HepG2 (cell line): ENCODE measurements around the gene CARD19. TPM values are rescaled to one million over a fixed set of nuclear protein-coding genes. Genes with fewer than 3 reads are reported as not detected.

Experiments used
- GTF2F1 ChIP-seq: fragments of 150-350 bp; IDR thresholded peaks from 2 replicates; pipeline ENCODE4 v1.6.1; 2014; ENCODE audit warnings: low read length
- HMG20A ChIP-seq: IDR thresholded peaks from 2 replicates; pipeline ENCODE4 v1.6.1; 2016; ENCODE audit warnings: borderline replicate concordance
- KDM2A ChIP-seq: sonication (generic); formaldehyde crosslinking; IDR thresholded peaks from 2 replicates; pipeline ENCODE4 v1.4.0; 2020; ENCODE audit warnings: low read depth, missing genetic modification reagents, borderline replicate concordance
- MED13 ChIP-seq: sonication (generic); formaldehyde crosslinking; IDR thresholded peaks from 2 replicates; pipeline ENCODE4 v1.5.0; 2020; ENCODE audit warnings: missing genetic modification reagents
- MEIS1 ChIP-seq: sonication (generic); formaldehyde crosslinking; IDR thresholded peaks from 2 replicates; pipeline ENCODE4 v1.9.0; 2021; ENCODE audit warnings: mild to moderate bottlenecking, missing genetic modification reagents, moderate library complexity, borderline replicate concordance
- NBN ChIP-seq: fragments of 450-650 bp; conservative IDR thresholded peaks from 2 replicates; pipeline ENCODE4 v1.6.1; 2017
- RCOR2 ChIP-seq: IDR thresholded peaks from 2 replicates; pipeline ENCODE4 v1.6.1; 2016; ENCODE audit warnings: missing biosample characterization, missing genetic modification reagents
- SMC3 ChIP-seq: IDR thresholded peaks from 2 replicates; pipeline ENCODE4 v1.6.1; 2011; ENCODE audit warnings: low read length, improper control_type of control experiment
- TP53 ChIP-seq: sonication (generic); formaldehyde crosslinking; conservative IDR thresholded peaks from 2 replicates; pipeline ENCODE4 v1.4.0; 2020; ENCODE audit warnings: missing genetic modification reagents
- ZBTB38 ChIP-seq: sonication (generic); formaldehyde crosslinking; IDR thresholded peaks from 2 replicates; pipeline ENCODE4 v1.5.1; 2020; ENCODE audit warnings: mild to moderate bottlenecking, missing genetic modification reagents
- ZNF33B ChIP-seq: sonication (generic); formaldehyde crosslinking; IDR thresholded peaks from 2 replicates; pipeline ENCODE4 v1.5.1; 2020; ENCODE audit warnings: mild to moderate bottlenecking, missing genetic modification reagents
- ZNF589 ChIP-seq: sonication (generic); formaldehyde crosslinking; conservative IDR thresholded peaks from 2 replicates; pipeline ENCODE4 v1.8.0; 2022; ENCODE audit warnings: mild to moderate bottlenecking, moderate library complexity, missing genetic modification reagents
- ZNF761 ChIP-seq: sonication (generic); formaldehyde crosslinking; conservative IDR thresholded peaks from 2 replicates; pipeline ENCODE4 v1.4.0; 2020; ENCODE audit warnings: mild to moderate bottlenecking, missing genetic modification reagents
- polyA plus RNA-seq, 8 experiments: library from polyadenylated mRNA; depleted of rRNA in 3 of 8; stranded (reverse) in 7 of 8; unstranded in 1 of 8; fragments of >200 nt; fragmentation: Illumina TruSeq in 4 of 8; extraction: Trizol in 4 of 8; gene quantifications; 2 replicates each; pipeline versions ENCODE4 v1.2.1 to v1.2.3, GENCODE V29; 2011 to 2016; ENCODE audit warnings: low read depth in 4 of 8, missing spikeins in 1 of 8, mixed read lengths in 1 of 8; ENCODE audit not compliant: insufficient read depth in 1 of 8
- total RNA-seq, 5 experiments: library from RNA; depleted of rRNA; stranded (reverse); fragments of >200 nt; fragmentation: Illumina TruSeq; extraction: Trizol; gene quantifications; 2 replicates each; pipeline ENCODE4 v1.2.3, GENCODE V29; 2016; ENCODE audit warnings: low read depth in 1 of 5
- TF ChIP-seq, protein P1 (sequence below), 2 experiments: fragments of 450-650 bp in 1 of 2; sonication (generic) in 1 of 2; formaldehyde crosslinking in 1 of 2; IDR thresholded peaks; 2 replicates each; pipeline versions ENCODE4 v1.6.1 to v1.8.0; 2016 to 2022; ENCODE audit warnings: antibody characterized with exemption in 1 of 2, mild to moderate bottlenecking in 1 of 2, missing genetic modification reagents in 1 of 2
- TF ChIP-seq, protein P2 (sequence below): sonication (generic); formaldehyde crosslinking; IDR thresholded peaks from 2 replicates; pipeline ENCODE4 v1.5.1; 2020; ENCODE audit warnings: mild to moderate bottlenecking, missing genetic modification reagents, moderate library complexity
- TF ChIP-seq, protein P3 (sequence below): sonication (generic); formaldehyde crosslinking; IDR thresholded peaks from 2 replicates; pipeline ENCODE4 v1.8.0; 2022; ENCODE audit warnings: missing genetic modification reagents, mild to moderate bottlenecking, inconsistent platforms, borderline replicate concordance

Gene CARD19
- total and polyA plus RNA-seq, 2 of the 13 experiments (the other 11 are each of a cell fraction or from before 2014, with no cell fraction given): 18.4 to 47.2 TPM

DNA sequence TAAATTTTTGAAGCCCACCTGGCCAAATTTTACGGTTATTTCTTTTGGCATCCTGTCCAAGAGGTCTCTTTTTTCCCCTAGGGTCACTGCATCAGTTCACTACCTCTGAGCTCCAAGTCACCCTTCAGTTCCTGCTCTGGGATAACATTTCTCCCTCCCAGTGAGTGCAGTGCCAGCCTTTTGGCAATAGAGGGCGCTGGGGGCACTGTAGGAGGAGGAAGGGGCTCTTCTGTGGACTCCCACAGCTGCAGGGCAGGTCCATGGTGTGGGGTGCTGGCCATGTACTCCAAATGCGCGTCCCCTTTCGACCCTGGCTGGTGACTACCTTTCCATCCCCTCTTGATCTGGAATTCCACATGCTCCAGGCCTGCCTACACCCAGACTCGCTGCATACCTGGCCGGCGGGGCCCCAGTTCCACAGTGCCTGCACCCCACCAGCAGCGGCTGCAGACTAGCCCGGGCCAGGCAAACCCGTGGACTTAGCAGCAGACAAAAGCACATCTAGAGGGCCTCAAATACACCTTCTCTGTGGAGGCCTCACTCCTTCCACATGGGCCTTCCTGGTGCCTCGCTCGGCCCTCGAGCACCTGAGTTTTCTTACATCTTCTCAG lies 58.4 kb downstream of the CARD19 start (continued):
- TF ChIP-seq, protein P1, sequence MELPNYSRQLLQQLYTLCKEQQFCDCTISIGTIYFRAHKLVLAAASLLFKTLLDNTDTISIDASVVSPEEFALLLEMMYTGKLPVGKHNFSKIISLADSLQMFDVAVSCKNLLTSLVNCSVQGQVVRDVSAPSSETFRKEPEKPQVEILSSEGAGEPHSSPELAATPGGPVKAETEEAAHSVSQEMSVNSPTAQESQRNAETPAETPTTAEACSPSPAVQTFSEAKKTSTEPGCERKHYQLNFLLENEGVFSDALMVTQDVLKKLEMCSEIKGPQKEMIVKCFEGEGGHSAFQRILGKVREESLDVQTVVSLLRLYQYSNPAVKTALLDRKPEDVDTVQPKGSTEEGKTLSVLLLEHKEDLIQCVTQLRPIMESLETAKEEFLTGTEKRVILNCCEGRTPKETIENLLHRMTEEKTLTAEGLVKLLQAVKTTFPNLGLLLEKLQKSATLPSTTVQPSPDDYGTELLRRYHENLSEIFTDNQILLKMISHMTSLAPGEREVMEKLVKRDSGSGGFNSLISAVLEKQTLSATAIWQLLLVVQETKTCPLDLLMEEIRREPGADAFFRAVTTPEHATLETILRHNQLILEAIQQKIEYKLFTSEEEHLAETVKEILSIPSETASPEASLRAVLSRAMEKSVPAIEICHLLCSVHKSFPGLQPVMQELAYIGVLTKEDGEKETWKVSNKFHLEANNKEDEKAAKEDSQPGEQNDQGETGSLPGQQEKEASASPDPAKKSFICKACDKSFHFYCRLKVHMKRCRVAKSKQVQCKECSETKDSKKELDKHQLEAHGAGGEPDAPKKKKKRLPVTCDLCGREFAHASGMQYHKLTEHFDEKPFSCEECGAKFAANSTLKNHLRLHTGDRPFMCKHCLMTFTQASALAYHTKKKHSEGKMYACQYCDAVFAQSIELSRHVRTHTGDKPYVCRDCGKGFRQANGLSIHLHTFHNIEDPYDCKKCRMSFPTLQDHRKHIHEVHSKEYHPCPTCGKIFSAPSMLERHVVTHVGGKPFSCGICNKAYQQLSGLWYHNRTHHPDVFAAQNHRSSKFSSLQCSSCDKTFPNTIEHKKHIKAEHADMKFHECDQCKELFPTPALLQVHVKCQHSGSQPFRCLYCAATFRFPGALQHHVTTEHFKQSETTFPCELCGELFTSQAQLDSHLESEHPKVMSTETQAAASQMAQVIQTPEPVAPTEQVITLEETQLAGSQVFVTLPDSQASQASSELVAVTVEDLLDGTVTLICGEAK (IDR thresholded peaks at IDR 0.05): no peak
- TF ChIP-seq, protein P1 (CRISPR knock-in tag; IDR thresholded peaks at IDR 0.05): no peak
- no peak for TF ChIP-seq TP53 (CRISPR knock-in tag)
- no peak for TF ChIP-seq GTF2F1
- 0 out of 2 replicates have a peak, but pooled peaks have one; percentile 17 for TF ChIP-seq ZBTB38
- TF ChIP-seq ZNF33B: no peak
- TF ChIP-seq NBN: no peak
- TF ChIP-seq ZNF589 (CRISPR knock-in tag): no peak
- 0 out of 2 replicates have a peak, but pooled peaks have one; percentile 41 for TF ChIP-seq KDM2A (CRISPR knock-in tag)
- TF ChIP-seq MEIS1 (CRISPR knock-in tag): no peak
- TF ChIP-seq HMG20A (CRISPR knock-in tag): no peak
- no peak for TF ChIP-seq MED13
- TF ChIP-seq, protein P2, sequence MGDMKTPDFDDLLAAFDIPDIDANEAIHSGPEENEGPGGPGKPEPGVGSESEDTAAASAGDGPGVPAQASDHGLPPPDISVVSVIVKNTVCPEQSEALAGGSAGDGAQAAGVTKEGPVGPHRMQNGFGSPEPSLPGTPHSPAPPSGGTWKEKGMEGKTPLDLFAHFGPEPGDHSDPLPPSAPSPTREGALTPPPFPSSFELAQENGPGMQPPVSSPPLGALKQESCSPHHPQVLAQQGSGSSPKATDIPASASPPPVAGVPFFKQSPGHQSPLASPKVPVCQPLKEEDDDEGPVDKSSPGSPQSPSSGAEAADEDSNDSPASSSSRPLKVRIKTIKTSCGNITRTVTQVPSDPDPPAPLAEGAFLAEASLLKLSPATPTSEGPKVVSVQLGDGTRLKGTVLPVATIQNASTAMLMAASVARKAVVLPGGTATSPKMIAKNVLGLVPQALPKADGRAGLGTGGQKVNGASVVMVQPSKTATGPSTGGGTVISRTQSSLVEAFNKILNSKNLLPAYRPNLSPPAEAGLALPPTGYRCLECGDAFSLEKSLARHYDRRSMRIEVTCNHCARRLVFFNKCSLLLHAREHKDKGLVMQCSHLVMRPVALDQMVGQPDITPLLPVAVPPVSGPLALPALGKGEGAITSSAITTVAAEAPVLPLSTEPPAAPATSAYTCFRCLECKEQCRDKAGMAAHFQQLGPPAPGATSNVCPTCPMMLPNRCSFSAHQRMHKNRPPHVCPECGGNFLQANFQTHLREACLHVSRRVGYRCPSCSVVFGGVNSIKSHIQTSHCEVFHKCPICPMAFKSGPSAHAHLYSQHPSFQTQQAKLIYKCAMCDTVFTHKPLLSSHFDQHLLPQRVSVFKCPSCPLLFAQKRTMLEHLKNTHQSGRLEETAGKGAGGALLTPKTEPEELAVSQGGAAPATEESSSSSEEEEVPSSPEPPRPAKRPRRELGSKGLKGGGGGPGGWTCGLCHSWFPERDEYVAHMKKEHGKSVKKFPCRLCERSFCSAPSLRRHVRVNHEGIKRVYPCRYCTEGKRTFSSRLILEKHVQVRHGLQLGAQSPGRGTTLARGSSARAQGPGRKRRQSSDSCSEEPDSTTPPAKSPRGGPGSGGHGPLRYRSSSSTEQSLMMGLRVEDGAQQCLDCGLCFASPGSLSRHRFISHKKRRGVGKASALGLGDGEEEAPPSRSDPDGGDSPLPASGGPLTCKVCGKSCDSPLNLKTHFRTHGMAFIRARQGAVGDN: peak; percentile 33; the same call in 1 of the 2 replicates
- no peak for TF ChIP-seq RCOR2 (CRISPR knock-in tag)
- peak; percentile 61 for TF ChIP-seq SMC3
- no peak for TF ChIP-seq ZNF761 (CRISPR knock-in tag)
- TF ChIP-seq, protein P3, sequence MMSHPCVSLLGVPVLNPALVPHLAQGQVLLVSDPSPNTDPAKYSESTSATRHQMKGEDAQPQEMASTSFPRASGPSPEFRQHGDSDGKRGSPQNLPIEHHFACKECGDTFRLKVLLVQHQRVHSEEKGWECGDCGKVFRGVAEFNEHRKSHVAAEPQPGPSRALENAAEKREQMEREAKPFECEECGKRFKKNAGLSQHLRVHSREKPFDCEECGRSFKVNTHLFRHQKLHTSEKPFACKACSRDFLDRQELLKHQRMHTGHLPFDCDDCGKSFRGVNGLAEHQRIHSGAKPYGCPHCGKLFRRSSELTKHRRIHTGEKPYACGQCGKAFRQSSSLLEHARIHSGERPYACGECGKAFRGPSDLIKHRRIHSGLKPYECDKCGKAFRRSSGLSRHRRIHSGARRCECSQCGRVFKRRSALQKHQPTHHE: no peak
